Measurements from ENCODE around the gene ATOSB.
"Not testable (repeated sequence)": the region's sequence is repeated elsewhere in the genome, so short reads cannot be mapped to it uniquely, and the experiment has no call there.

DNA sequence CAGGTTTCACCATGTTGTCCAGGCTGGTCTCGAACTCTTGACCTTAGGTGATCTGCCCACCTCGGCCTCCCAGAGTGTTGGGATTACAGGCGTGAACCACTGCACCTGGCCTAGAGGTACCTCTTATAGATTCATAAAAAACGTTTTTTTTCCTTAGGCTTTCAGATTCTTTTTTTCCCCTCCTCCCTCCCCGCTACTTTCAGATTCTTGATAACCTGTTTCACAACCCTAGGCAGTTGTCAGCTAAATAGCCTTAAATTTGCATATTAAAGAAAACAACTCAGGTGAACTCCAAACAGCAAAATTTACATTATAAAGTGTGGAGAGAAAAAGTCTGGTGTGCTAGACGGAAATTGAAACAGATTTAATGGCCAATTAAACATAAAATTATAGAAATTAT, 42.2 kb upstream of the ATOSB start:
- TF ChIP-seq, protein P1, sequence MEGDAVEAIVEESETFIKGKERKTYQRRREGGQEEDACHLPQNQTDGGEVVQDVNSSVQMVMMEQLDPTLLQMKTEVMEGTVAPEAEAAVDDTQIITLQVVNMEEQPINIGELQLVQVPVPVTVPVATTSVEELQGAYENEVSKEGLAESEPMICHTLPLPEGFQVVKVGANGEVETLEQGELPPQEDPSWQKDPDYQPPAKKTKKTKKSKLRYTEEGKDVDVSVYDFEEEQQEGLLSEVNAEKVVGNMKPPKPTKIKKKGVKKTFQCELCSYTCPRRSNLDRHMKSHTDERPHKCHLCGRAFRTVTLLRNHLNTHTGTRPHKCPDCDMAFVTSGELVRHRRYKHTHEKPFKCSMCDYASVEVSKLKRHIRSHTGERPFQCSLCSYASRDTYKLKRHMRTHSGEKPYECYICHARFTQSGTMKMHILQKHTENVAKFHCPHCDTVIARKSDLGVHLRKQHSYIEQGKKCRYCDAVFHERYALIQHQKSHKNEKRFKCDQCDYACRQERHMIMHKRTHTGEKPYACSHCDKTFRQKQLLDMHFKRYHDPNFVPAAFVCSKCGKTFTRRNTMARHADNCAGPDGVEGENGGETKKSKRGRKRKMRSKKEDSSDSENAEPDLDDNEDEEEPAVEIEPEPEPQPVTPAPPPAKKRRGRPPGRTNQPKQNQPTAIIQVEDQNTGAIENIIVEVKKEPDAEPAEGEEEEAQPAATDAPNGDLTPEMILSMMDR (IDR thresholded peaks at IDR 0.05) = not testable (repeated sequence)
- TF ChIP-seq POLR2A (IDR thresholded peaks at IDR 0.05; ENCODE audit: low read depth); EP300 (IDR thresholded peaks at IDR 0.05): not testable (repeated sequence)

Measured in esophagus muscularis mucosa (tissue), 4 donors.